ENCODE data around the gene UTP18.
"Not testable (repeated sequence)": the region's sequence is repeated elsewhere in the genome, so short reads cannot be mapped to it uniquely, and the experiment has no call there.

UTP18 gene

GRCh38 chr17:51259564-51260236 is 646 bp upstream of the UTP18 start, which contains the start of gene MBTD1:
MBTD1 (minus strand) TSS chr17:51260049; CDS start chr17:51225161, 34,888 bp downstream.
- peak; percentile 95 for DNase-seq

DNA sequence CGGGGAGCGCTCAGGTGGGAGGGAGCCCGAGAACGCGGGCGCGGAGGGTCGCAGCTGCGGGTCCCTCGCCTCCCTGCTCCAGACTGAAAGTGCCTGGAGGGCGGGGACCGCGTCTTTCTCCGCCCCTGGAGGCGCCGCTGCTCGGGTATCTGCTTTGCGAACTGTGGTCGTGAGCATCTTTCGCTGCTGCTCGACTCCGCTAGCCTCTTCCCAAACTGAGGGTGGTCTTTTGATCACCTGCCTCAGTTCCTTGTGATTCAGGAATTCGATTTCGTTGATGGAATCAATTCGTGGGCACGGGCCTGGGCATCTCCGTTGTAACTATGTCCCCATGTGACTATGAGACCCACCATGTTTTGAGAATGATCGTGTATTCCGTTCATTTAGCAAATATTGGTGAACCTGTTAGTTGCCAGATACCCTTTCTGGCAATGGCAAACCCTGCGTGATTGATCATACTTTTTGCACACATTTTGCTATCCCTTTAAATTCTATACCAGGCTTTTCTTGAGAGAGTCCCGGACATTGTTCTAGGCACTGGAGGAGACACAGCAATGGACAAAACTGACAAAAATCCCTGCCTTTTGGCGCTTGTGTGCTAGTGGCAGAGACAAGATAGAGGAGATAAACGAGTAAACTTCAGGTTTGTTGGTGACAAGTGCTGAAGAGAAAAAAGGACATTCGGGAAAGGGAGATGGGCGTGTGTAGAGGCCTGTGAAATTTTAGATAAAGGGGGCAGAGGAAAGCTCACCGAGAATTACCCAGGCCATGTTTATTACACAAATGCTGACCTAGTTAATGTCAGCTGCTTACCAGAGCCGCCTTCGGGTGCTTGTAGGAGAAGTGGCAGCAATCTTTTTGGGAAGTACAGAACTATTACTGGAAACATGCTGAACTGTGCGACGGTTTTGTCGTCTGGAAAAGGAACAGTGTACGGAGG is 948 bp downstream of the UTP18 start:
- DNase-seq, result peak; percentile 61

GRCh38 chr17:51263006-51263405 is 2.7 kb downstream of the UTP18 start:
- no peak for DNase-seq

- not testable (repeated sequence) for DNase-seq
Measured at GRCh38 chr17:51264466-51264865, 4.1 kb downstream of the UTP18 start.

GRCh38 chr17:51269991-51270390 is 9.6 kb downstream of the UTP18 start:
- no peak for DNase-seq

GRCh38 chr17:51270636-51271035 is 10.3 kb downstream of the UTP18 start:
- DNase-seq, result no peak

GRCh38 chr17:51272812-51273211 is 12.5 kb downstream of the UTP18 start:
- no peak for DNase-seq

- no peak for DNase-seq
Measured at GRCh38 chr17:51275381-51275780, 15.0 kb downstream of the UTP18 start.

DNA sequence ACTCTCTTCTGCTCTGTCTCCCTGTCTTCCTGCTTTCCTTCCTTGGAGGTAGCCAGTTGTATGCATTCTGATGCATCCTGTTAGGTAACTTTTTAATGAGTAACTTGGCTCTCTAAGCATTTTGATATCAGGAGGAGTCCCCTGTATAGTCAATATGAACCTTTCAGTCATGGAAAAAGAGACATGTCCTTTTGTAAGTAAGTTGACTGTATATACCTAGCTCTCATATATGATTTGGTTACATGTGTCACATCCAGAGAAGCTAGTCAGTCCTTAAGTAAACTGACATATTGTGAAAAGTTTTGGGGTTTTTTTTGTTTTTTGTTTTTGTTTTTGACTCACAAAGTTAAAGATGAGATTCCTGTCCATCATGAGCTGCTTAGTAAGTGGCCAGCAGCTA is 18.8 kb downstream of the UTP18 start:
- no peak for DNase-seq

DNA sequence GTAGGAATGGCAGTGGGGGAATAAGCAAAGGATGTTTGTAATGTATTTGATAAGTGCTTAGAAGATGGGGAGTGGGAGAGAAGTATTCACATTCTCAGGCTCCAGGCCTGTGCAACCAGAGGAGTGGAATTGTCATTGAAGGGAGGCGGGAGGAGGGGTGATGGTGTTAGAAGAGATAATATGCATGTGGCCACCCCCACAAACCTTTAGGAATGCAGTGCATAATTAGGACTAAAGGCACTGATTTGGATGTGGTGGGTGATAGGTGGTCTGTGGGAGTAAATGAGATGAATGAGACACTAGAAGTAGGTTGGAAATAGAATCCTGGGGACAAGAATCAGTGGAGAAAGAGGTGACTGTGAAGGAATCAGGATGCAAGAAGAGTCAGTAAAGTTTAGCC is 27.1 kb downstream of the UTP18 start:
- DNase-seq, result no peak

DNA sequence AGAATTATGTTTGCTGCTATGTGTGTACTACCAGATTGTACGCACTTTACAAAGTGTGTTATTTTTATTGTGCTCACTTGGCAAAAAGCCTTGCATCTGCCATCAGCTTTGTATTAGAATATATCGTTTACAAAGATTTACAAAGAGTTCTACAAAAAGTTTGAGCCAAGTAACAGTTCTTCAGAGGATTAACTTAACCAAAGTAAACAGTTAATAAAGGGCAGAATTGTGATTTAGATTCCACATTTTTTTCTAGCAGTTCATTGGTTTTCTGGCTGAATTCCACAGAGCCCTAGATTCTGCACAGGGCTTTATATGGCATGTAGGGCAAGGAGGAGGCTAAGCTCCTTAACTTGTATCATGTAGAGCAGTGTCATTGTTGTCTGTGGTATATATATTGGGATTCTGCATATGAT is 29.4 kb downstream of the UTP18 start:
- DNase-seq, result no peak

- not testable (repeated sequence) for DNase-seq
Measured at GRCh38 chr17:51294338-51294737, 34.0 kb downstream of the UTP18 start.

DNA sequence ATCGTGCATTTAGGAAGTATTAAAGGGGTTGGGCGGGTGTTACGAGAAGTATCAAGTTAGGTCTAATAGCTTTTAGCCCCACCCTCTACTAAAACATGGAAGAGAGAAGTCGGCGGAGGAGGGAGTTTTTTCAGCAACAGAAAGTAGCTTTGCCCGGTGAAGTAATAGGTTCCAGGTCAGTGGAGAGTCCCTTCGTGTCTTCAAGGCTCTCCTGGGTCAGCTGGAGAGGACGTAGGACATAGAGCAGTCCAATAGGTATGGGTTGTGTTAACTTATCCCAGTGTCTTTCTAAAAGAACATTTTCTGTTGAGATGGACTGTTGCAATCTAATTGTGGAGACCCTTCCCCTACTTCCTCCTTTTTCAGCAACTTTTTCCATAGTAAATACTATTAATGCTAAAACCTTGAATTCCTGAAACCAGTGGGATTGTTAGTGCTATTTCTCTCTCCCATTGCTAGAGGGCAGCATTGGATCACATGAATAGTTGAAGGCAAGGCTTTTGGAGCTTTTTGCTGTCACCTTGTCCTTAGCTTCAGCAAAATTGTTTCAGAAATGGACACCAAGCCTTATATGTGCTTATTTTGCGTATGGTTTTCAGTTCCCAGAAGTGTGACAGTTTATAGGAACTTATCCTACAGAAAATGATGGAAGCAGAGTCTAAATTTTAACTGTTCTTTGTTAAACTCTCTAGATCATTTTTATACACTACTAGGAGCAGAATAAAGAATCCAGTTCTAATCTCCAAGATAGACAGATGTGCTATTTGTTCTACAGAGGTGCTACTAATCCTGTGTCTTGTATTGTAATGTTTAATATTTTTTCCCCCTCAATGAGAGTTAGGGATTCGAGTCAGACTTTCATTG is 38.4 kb downstream of the UTP18 start:
- DNase-seq, result peak; percentile 23

GRCh38 chr17:51299859-51300258 is 39.5 kb downstream of the UTP18 start:
- DNase-seq, result no peak

DNA sequence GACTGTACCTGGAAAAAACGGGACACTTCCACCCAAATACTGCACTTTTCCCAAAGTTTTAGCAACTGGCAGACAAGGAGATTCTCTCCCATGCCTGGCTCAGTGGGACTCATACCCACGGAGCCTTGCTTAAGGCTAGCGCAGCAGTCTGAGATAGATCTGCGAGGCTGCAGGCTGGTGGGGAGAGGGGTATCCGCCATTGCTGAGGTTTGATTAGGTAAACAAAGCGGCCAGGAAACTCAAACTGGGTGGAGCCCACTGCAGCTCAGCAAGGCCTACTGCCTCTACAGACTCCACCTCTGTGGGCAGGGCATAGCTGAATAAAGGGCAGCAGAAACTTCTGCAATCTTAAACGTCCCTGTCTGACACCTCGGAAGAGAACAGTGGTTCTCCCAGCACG is 44.8 kb downstream of the UTP18 start:
- DNase-seq, result no peak

DNA sequence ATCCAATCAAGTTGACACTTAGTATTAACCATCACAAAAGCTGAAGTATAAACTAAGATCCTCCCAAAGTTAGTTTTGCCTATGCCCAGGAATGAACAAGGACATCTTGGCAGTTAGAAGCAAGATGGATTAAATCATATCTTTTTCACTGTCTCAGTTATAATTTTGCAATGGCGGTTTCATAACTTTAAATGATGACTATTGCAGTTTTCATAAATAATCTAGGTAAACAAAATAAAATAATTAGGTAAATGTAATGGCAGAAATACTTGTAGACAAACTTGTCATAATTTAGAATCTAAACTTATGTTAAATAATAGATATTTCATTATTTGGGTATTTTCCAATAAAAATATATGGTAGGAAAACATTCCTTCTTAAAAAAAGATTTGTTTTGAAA is 51.7 kb downstream of the UTP18 start:
- not testable (repeated sequence) for DNase-seq

DNA sequence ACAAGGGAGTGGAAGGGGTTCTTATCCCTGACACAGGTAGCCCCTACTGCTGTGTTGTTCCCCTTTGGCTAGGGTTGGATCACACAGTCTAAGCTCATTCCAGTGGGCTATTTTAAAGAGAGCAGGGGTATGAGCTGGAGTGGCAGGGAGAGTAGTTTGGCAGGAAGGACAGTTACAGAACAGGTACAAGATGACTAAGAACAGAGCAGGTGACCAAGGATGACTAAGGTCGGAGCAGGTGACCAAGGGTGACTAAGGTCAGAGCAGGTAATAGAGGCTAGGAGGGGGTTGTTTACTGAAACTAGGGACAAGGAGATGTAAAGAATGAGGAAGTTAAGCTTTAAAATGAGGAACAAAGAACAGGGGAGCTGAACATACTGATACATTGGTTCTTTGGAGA is 58.8 kb downstream of the UTP18 start:
- DNase-seq, result no peak

GRCh38 chr17:51322390-51323029 is 62.2 kb downstream of the UTP18 start:
- no peak for DNase-seq

- no peak for DNase-seq
Measured at GRCh38 chr17:51325471-51325870, 65.1 kb downstream of the UTP18 start.

DNA sequence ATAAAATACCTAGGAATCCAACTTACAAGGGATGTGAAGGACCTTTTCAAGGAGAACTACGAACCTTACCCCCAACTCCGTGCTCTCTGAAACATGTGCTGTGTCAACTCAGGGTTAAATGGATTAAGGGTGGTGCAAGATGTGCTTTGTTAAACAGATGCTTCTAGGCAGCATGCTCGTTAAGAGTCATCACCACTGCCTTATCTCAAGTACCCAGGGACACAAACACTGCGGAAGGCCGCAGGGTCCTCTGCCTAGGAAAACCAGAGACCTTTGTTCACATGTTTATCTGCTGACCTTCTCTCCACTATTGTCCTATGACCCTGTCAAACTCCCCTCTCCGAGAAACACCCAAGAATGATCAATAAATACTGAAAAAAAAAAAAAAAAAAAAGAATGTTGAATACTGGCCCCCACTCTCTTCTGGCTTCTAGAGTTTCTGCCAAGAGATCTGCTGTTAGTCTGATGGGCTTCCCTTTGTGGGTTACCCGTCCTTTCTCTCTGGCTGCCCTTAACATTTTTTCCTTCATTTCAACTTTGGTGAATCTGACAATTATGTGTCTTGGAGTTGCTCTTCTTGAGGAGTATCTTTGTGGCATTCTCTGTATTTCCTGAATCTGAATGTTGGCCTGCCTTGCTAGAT is 70.6 kb downstream of the UTP18 start:
- not testable (repeated sequence) for DNase-seq

DNA sequence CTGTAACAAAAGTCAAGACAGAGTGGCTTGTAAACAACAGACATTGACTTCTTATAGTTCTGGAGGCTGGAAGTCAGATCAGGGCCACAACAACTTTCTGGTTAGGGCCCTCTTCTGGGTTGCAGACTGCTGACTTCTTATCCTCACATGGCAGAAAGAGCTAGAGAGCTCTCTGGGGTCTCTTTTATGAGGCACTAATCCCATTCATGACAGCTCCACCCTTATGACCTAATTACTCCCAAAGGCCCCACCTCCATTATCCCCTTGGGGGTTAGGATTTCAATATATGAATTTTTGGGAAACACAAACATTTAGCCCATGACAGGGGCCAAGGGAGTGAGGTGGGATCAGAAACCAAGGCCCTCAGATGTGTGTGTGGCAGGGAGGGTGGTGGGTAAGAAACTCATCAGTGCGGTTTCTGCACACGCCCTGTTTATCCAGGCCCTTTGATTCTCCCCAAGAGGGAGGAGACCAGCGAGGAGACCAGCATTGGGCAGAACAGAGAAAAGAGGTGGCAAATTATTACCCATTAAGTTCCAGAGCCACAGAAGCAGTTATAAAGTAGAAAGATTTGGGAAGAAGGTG is 74.8 kb downstream of the UTP18 start:
- DNase-seq, result no peak
